Neural progenitor cell (in vitro differentiated cells): ENCODE results near the gene FYB2.

Source experiments
- EZH2 ChIP-seq: fragments of 200-600 bp; sonication (generic); IDR thresholded peaks from 2 replicates; pipeline ENCODE4 v1.6.1; 2017; ENCODE audit warnings: antibody characterized with exemption, mild to moderate bottlenecking, moderate library complexity
- EZH2phosphoT487 ChIP-seq: fragments of 200-600 bp; sonication (generic); IDR thresholded peaks from 2 replicates; pipeline ENCODE4 v1.6.1; 2017; ENCODE audit warnings: antibody characterized with exemption
- TF ChIP-seq, protein P1 (sequence below): fragments of 200-600 bp; sonication (generic); IDR thresholded peaks from 2 replicates; pipeline ENCODE4 v1.5.1; 2017; ENCODE audit warnings: antibody characterized with exemption, mild to moderate bottlenecking

DNA sequence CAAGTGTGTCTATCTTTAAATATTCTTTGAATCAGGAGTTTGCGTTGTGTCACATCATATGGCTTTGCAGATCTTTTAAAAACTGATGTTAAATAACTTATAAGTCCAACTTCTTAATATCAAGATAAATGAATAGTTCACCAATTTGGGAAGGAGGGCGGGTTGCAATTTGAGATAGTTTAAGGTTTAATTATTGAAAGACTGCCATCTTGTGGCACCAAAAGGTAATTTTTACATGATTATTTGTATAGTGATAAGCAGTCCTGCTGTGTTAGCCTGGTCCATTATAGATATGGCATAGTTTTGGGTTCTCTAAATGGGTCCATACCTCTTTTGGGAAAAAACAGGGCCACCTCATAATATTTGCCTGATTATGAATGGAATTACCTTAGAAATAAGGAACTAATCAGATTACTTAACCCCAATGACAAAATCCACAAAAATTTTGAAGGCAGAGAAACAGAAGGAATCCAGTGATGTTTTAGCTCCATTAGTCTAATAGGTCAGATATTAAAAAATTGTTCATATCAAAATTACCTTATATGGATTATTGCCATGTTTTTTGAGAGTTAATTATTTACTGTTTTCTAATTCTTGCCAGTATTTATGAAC, 109.8 kb downstream of the FYB2 start:
- TF ChIP-seq EZH2 (no peak), EZH2phosphoT487 (no peak)
- TF ChIP-seq, protein P1, sequence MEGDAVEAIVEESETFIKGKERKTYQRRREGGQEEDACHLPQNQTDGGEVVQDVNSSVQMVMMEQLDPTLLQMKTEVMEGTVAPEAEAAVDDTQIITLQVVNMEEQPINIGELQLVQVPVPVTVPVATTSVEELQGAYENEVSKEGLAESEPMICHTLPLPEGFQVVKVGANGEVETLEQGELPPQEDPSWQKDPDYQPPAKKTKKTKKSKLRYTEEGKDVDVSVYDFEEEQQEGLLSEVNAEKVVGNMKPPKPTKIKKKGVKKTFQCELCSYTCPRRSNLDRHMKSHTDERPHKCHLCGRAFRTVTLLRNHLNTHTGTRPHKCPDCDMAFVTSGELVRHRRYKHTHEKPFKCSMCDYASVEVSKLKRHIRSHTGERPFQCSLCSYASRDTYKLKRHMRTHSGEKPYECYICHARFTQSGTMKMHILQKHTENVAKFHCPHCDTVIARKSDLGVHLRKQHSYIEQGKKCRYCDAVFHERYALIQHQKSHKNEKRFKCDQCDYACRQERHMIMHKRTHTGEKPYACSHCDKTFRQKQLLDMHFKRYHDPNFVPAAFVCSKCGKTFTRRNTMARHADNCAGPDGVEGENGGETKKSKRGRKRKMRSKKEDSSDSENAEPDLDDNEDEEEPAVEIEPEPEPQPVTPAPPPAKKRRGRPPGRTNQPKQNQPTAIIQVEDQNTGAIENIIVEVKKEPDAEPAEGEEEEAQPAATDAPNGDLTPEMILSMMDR = peak; percentile 75
